ENCODE measurements around the gene IL21R.

IL21R gene

GRCh38 chr16:27491894-27492587 lies 90.1 kb downstream of the IL21R start:
- TF ChIP-seq ZNF366 (tag by site-specific recombination; conservative IDR thresholded peaks at IDR 0.05) (no peak), ZNF302 (tag by site-specific recombination; IDR thresholded peaks at IDR 0.05; ENCODE audit: low read depth) (no peak), ZNF501 (tag by site-specific recombination; IDR thresholded peaks at IDR 0.05) (no peak), ZNF561 (tag by site-specific recombination; IDR thresholded peaks at IDR 0.05; ENCODE audit: borderline replicate concordance) (no peak), ZBTB20 (tag by site-specific recombination; IDR thresholded peaks at IDR 0.05) (no peak), ZSCAN5A (tag by site-specific recombination; IDR thresholded peaks at IDR 0.05) (no peak), ZFP41 (tag by site-specific recombination; IDR thresholded peaks at IDR 0.05; ENCODE audit: borderline replicate concordance) (no peak), ZNF223 (tag by site-specific recombination; IDR thresholded peaks at IDR 0.05) (no peak), ZNF155 (tag by site-specific recombination; IDR thresholded peaks at IDR 0.05) (no peak), ZNF645 (tag by site-specific recombination; IDR thresholded peaks at IDR 0.05) (no peak), ZNF843 (tag by site-specific recombination; IDR thresholded peaks at IDR 0.05) (no peak), ZFP69B (tag by site-specific recombination; IDR thresholded peaks at IDR 0.05) (no peak), ZBTB8A (tag by site-specific recombination; IDR thresholded peaks at IDR 0.05) (no peak), ZNF701 (tag by site-specific recombination; IDR thresholded peaks at IDR 0.05) (no peak), ZNF157 (tag by site-specific recombination; IDR thresholded peaks at IDR 0.05) (no peak), ZSCAN30 (tag by site-specific recombination; IDR thresholded peaks at IDR 0.05) (no peak), ZBTB17 (tag by site-specific recombination; IDR thresholded peaks at IDR 0.05) (no peak), ZSCAN18 (tag by site-specific recombination; IDR thresholded peaks at IDR 0.05) (no peak), REST (tag by site-specific recombination; IDR thresholded peaks at IDR 0.05) (no peak), ZXDB (tag by site-specific recombination; IDR thresholded peaks at IDR 0.05) (no peak)
- Histone ChIP-seq H3K4me1 (ENCODE audit: control insufficient read depth, insufficient read depth, low read length) (no peaks in the 10 kb centered on the region), H3K36me3 (ENCODE audit: control insufficient read depth in 2 of 2, insufficient read depth in 1 of 2, low read length in 2 of 2) (peaks cover 21 to 98% of the 10 kb centered on the region in 2 experiments), H3K27ac (ENCODE audit: extremely low read depth, low read depth, low read length) (no peak overlapping the region), H3K9me3 (ENCODE audit: control insufficient read depth, insufficient read depth, low read depth, low read length) (no peaks in the 10 kb centered on the region), H3K4me3 (ENCODE audit: low read depth, low read length) (no peak overlapping the region)
- CTCF ChIA-PET, result no interaction called here
- POLR2A ChIA-PET, result no interaction called here

Data from HEK293 (cell line).